Nucleus accumbens (tissue), 56 donors: Measurements from ENCODE around the gene UBXN11.

ENCODE experiments used
- DNase-seq, 56 donors: peaks; one replicate each; lab custom pipeline; 2025; lab: John Stamatoyannopoulos, UW

The UBXN11 gene

GRCh38 chr1:26306290-26307229 lies at the start of gene UBXN11:
Gene UBXN11 (minus strand): TSS chr1:26306636. CDS start chr1:26302883, 3,753 bp downstream.
- peak; percentile 12 to 94 (median 76) for DNase-seq

- DNase-seq, result no peak
Measured at GRCh38 chr1:26356106-26356505, 49.7 kb upstream of the UBXN11 start.

- DNase-seq, result no peak
Measured at GRCh38 chr1:26354972-26355371, 48.5 kb upstream of the UBXN11 start.

- DNase-seq, result no peak
Measured at GRCh38 chr1:26353976-26354820, 47.8 kb upstream of the UBXN11 start, which contains the start of gene CRYBG2. Gene CRYBG2 (minus strand): TSS chr1:26354130. CDS start chr1:26346657, 7,473 bp downstream.

- DNase-seq, result no peak
Measured at GRCh38 chr1:26353210-26353859, 46.9 kb upstream of the UBXN11 start.

GRCh38 chr1:26352338-26352679 lies 45.9 kb upstream of the UBXN11 start:
- no peak for DNase-seq

- DNase-seq, result no peak
Measured at GRCh38 chr1:26351590-26352337, 45.3 kb upstream of the UBXN11 start.

GRCh38 chr1:26350701-26351589 lies 44.5 kb upstream of the UBXN11 start:
- no peak for DNase-seq

- no peak for DNase-seq
Measured at GRCh38 chr1:26350343-26350700, 43.9 kb upstream of the UBXN11 start.

- no peak for DNase-seq
Measured at GRCh38 chr1:26349877-26350244, 43.4 kb upstream of the UBXN11 start.

- DNase-seq, result no peak
Measured at GRCh38 chr1:26349188-26349876, 42.9 kb upstream of the UBXN11 start.

- DNase-seq, result no peak
Measured at GRCh38 chr1:26346274-26347033, 40.0 kb upstream of the UBXN11 start.

GRCh38 chr1:26345718-26346117 lies 39.3 kb upstream of the UBXN11 start:
- no peak for DNase-seq

- no peak for DNase-seq
Measured at GRCh38 chr1:26344147-26344920, 37.9 kb upstream of the UBXN11 start.

- no peak for DNase-seq
Measured at GRCh38 chr1:26340047-26340481, 33.6 kb upstream of the UBXN11 start.

GRCh38 chr1:26338670-26339069 lies 32.2 kb upstream of the UBXN11 start:
- no peak for DNase-seq

GRCh38 chr1:26337625-26338024 lies 31.2 kb upstream of the UBXN11 start:
- no peak for DNase-seq
